DOHH2 (cell line): ENCODE results near the gene MGARP.

Experiments
- H3F3A ChIP-seq: fragments of 200-600 bp; sonication (generic), shearing (Covaris generic); 2 replicates; pipeline ENCODE4 v1.6.0; 2016; ENCODE audit warnings: antibody characterized with exemption, mild to moderate bottlenecking; ENCODE audit not compliant: control insufficient read depth, insufficient read depth
- H3K27ac ChIP-seq: fragments of 200-600 bp; sonication (generic); 2 replicates; pipeline ENCODE4 v1.5.1; 2014; ENCODE audit warnings: low read depth, mild to moderate bottlenecking, low read length, moderate library complexity
- H3K27me3 ChIP-seq: fragments of 200-600 bp; sonication (generic); 2 replicates; pipeline ENCODE4 v1.6.1; 2014; ENCODE audit warnings: mild to moderate bottlenecking, low read length, mixed read lengths; ENCODE audit not compliant: control insufficient read depth
- H3K36me3 ChIP-seq: fragments of 200-600 bp; sonication (generic); 2 replicates; pipeline ENCODE4 v1.6.1; 2014; ENCODE audit warnings: mild to moderate bottlenecking, low read length, moderate library complexity, mixed read lengths; ENCODE audit not compliant: control insufficient read depth
- H3K4me1 ChIP-seq: fragments of 200-600 bp; sonication (generic); 2 replicates; pipeline ENCODE4 v1.6.1; 2014; ENCODE audit warnings: mild to moderate bottlenecking, low read length, mixed read lengths; ENCODE audit not compliant: control insufficient read depth
- H3K4me2 ChIP-seq: fragments of 200-600 bp; sonication (generic); 2 replicates; pipeline ENCODE4 v1.6.0; 2014; ENCODE audit warnings: mild to moderate bottlenecking, low read length, moderate library complexity
- H3K4me3 ChIP-seq: fragments of 200-600 bp; sonication (generic); 2 replicates; pipeline ENCODE4 v1.5.1; 2014; ENCODE audit warnings: mild to moderate bottlenecking, low read length, mixed read lengths
- H3K79me2 ChIP-seq: fragments of 200-600 bp; sonication (generic); 2 replicates; pipeline ENCODE4 v1.6.1; 2014; ENCODE audit warnings: mild to moderate bottlenecking, low read length, mixed read lengths; ENCODE audit not compliant: control insufficient read depth
- H3K9me2 ChIP-seq: fragments of 200-600 bp; sonication (generic); replicated peaks from 2 replicates; pipeline ENCODE4 v1.6.1; 2014; ENCODE audit warnings: mild to moderate bottlenecking, low read length, mixed read lengths; ENCODE audit not compliant: control insufficient read depth
- H3K9me3 ChIP-seq: fragments of 200-600 bp; sonication (generic); 2 replicates; pipeline ENCODE4 v1.6.1; 2014; ENCODE audit warnings: antibody characterized with exemption, low read length, mixed read lengths; ENCODE audit not compliant: control insufficient read depth, insufficient read depth
- H4K20me1 ChIP-seq: fragments of 200-600 bp; sonication (generic); 2 replicates; pipeline ENCODE4 v1.6.0; 2014; ENCODE audit warnings: low read depth, mild to moderate bottlenecking, antibody characterized with exemption, low read length, moderate library complexity; ENCODE audit not compliant: control insufficient read depth, insufficient read depth
- CTCF ChIP-seq: fragments of 200-600 bp; sonication (generic); IDR thresholded peaks from one replicate; pipeline ENCODE4 v1.5.1; 2014; ENCODE audit warnings: antibody characterized with exemption, mild to moderate bottlenecking, low read depth, low read length; ENCODE audit not compliant: poor library complexity, severe bottlenecking
- EZH2phosphoT487 ChIP-seq: fragments of 200-600 bp; sonication (generic); IDR thresholded peaks from 2 replicates; pipeline ENCODE4 v1.6.1; 2017; ENCODE audit warnings: borderline replicate concordance, mild to moderate bottlenecking, antibody characterized with exemption, low read length, moderate library complexity, mixed read lengths

The MGARP gene

GRCh38 chr4:139247700-139248238 is 32.3 kb downstream of the MGARP start:
- Histone ChIP-seq H3K36me3 (no peaks in the 10 kb centered on the region), H4K20me1 (no peaks in the 10 kb centered on the region), H3K4me3 (no peak overlapping the region), H3K79me2 (no peaks in the 10 kb centered on the region), H3K27me3 (no peaks in the 10 kb centered on the region), H3K4me2 (no peak overlapping the region), H3K27ac (no peak overlapping the region), H3F3A (0 out of 2 replicates have a peak, but pooled peaks cover 2% of the 10 kb centered on the region), H3K9me2 (no peaks in the 10 kb centered on the region), H3K4me1 (no peaks in the 10 kb centered on the region), H3K9me3 (no peaks in the 10 kb centered on the region)
- TF ChIP-seq CTCF (no peak), EZH2phosphoT487 (no peak)

- no peaks in the 10 kb centered on the region for H4K20me1 ChIP-seq
- H3K9me3 ChIP-seq: no peaks in the 10 kb centered on the region
- H3K27ac ChIP-seq: no peak overlapping the region
- H3K4me1 ChIP-seq: no peaks in the 10 kb centered on the region
- H3K79me2 ChIP-seq: no peaks in the 10 kb centered on the region
- no peak overlapping the region for H3K4me2 ChIP-seq
- no peaks in the 10 kb centered on the region for H3K36me3 ChIP-seq
- H3K27me3 ChIP-seq: no peaks in the 10 kb centered on the region
- TF ChIP-seq EZH2phosphoT487 (no peak), CTCF (no peak)
- no peaks in the 10 kb centered on the region for H3K9me2 ChIP-seq
- no peak overlapping the region for H3K4me3 ChIP-seq
- H3F3A ChIP-seq: 0 out of 2 replicates have a peak, but pooled peaks cover 2% of the 10 kb centered on the region
Observed at GRCh38 chr4:139247241-139247640, 32.8 kb downstream of the MGARP start.

GRCh38 chr4:139246166-139246565 is 33.9 kb downstream of the MGARP start:
- Histone ChIP-seq H3K79me2 (no peaks in the 10 kb centered on the region), H3K27ac (no peak overlapping the region), H3K4me3 (no peak overlapping the region), H3K4me2 (no peak overlapping the region), H3K4me1 (no peaks in the 10 kb centered on the region), H3K36me3 (no peaks in the 10 kb centered on the region), H3K9me2 (no peaks in the 10 kb centered on the region), H3F3A (0 out of 2 replicates have a peak, but pooled peaks cover 2% of the 10 kb centered on the region), H3K9me3 (no peaks in the 10 kb centered on the region), H3K27me3 (no peaks in the 10 kb centered on the region), H4K20me1 (no peaks in the 10 kb centered on the region)
- TF ChIP-seq CTCF (no peak), EZH2phosphoT487 (no peak)
